Uterus (tissue), 2 donors: Measurements from ENCODE around the gene ZNF687.

Experiments used
- CTCF ChIP-seq, 4 experiments: fragments of 200-600 bp in 2 of 4; fragments of 450-650 bp in 2 of 4; sonication (generic) in 2 of 4; IDR thresholded peaks; one replicate each; pipeline ENCODE4 v1.5.1; 2016 to 2019; ENCODE audit warnings: antibody characterized with exemption in 4 of 4, mild to moderate bottlenecking in 2 of 4, moderate library complexity in 1 of 4
- POLR2A ChIP-seq, 2 donors: fragments of 450-650 bp; IDR thresholded peaks; one replicate each; pipeline ENCODE4 v1.6.1; 2016; ENCODE audit warnings: antibody characterized with exemption in 2 of 2, mild to moderate bottlenecking in 1 of 2, moderate library complexity in 1 of 2

GRCh38 chr1:151315565-151316235 lies 33.6 kb downstream of the ZNF687 start:
- TF ChIP-seq CTCF (IDR thresholded peaks at IDR 0.05) (no peak), POLR2A (IDR thresholded peaks at IDR 0.05) (no peak)
